Activated naive CD8-positive, alpha-beta T cell treated with anti-CD3 and anti-CD28 coated beads for 36 hours (primary cell): ENCODE data around the gene CTSH. TPM values are rescaled to one million over a fixed set of nuclear protein-coding genes. Genes with fewer than 3 reads are reported as not detected.
"Not testable (repeated sequence)": the region's sequence is repeated elsewhere in the genome, so short reads cannot be mapped to it uniquely, and the experiment has no call there.

Source experiments
- DNase-seq: peaks from one replicate; pipeline ENCODE4 v3.0.0; 2021
- H3K27ac Mint-ChIP-seq: one replicate; pipeline ENCODE4 v1.8.0; 2022; ENCODE audit warnings: mild to moderate bottlenecking, moderate library complexity, mixed read lengths
- H3K27me3 Mint-ChIP-seq: one replicate; pipeline ENCODE4 v1.8.0; 2022; ENCODE audit warnings: mild to moderate bottlenecking, mixed read lengths
- H3K36me3 Mint-ChIP-seq: one replicate; pipeline ENCODE4 v1.8.0; 2021; ENCODE audit warnings: mild to moderate bottlenecking, mixed read lengths
- H3K4me1 Mint-ChIP-seq: one replicate; pipeline ENCODE4 v1.8.0; 2021; ENCODE audit warnings: mixed read lengths
- H3K4me3 Mint-ChIP-seq: one replicate; pipeline ENCODE4 v1.8.0; 2022; ENCODE audit warnings: mild to moderate bottlenecking, moderate library complexity, mixed read lengths
- H3K9me3 Mint-ChIP-seq: one replicate; pipeline ENCODE4 v1.8.0; 2022; ENCODE audit warnings: mixed read lengths
- total RNA-seq, 2 experiments: library from RNA; stranded (reverse); gene quantifications; one replicate each; pipeline ENCODE4 v1.2.3, GENCODE V29; 2021

Gene CTSH
- total RNA-seq, 2 experiments from 2014 or later = 4.3 to 4.9 TPM

- Mint-ChIP-seq H3K27ac (no peak overlapping the region), H3K9me3 (no peaks in the 10 kb centered on the region), H3K27me3 (peaks cover 6% of the 10 kb centered on the region), H3K4me1 (peaks cover 19% of the 10 kb centered on the region), H3K4me3 (no peak overlapping the region), H3K36me3 (no peaks in the 10 kb centered on the region)
- DNase-seq = no peak
Measured at GRCh38 chr15:78934655-78935023, 10.2 kb downstream of the CTSH start.

- Mint-ChIP-seq H3K27ac (no peak overlapping the region), H3K4me1 (peaks cover 16% of the 10 kb centered on the region), H3K9me3 (no peaks in the 10 kb centered on the region)
Measured at GRCh38 chr15:78933823-78934654, 10.8 kb downstream of the CTSH start.

GRCh38 chr15:78933187-78933822, 11.5 kb downstream of the CTSH start:
- no peaks in the 10 kb centered on the region for H3K36me3 Mint-ChIP-seq
- peaks cover 9% of the 10 kb centered on the region for H3K4me1 Mint-ChIP-seq
- no peaks in the 10 kb centered on the region for H3K9me3 Mint-ChIP-seq
- no peak for DNase-seq
- H3K27me3 Mint-ChIP-seq = peaks cover 1% of the 10 kb centered on the region
- H3K27ac Mint-ChIP-seq = no peak overlapping the region
- H3K4me3 Mint-ChIP-seq = no peak overlapping the region

More at GRCh38 chr15:78933823-78934654, 10.8 kb downstream of the CTSH start:
- no peaks in the 10 kb centered on the region for H3K36me3 Mint-ChIP-seq
- H3K4me3 Mint-ChIP-seq = no peak overlapping the region
- DNase-seq = no peak
- peaks cover 6% of the 10 kb centered on the region for H3K27me3 Mint-ChIP-seq

- Mint-ChIP-seq H3K27ac (no peak overlapping the region), H3K27me3 (no peaks in the 10 kb centered on the region), H3K36me3 (no peaks in the 10 kb centered on the region), H3K4me3 (no peak overlapping the region), H3K9me3 (no peaks in the 10 kb centered on the region), H3K4me1 (peaks cover 6% of the 10 kb centered on the region)
- no peak for DNase-seq
Measured at GRCh38 chr15:78932258-78932808, 12.5 kb downstream of the CTSH start.

- no peak for DNase-seq
- Mint-ChIP-seq H3K4me3 (no peak overlapping the region), H3K4me1 (no peaks in the 10 kb centered on the region), H3K27me3 (no peaks in the 10 kb centered on the region), H3K9me3 (no peaks in the 10 kb centered on the region), H3K27ac (no peak overlapping the region), H3K36me3 (no peaks in the 10 kb centered on the region)
Measured at GRCh38 chr15:78931439-78932257, 13.2 kb downstream of the CTSH start.

GRCh38 chr15:78930577-78931388, 14.1 kb downstream of the CTSH start:
- H3K4me3 Mint-ChIP-seq = no peak overlapping the region
- H3K36me3 Mint-ChIP-seq = no peaks in the 10 kb centered on the region

GRCh38 chr15:78929536-78930264, 15.1 kb downstream of the CTSH start:
- DNase-seq = no peak
- H3K36me3 Mint-ChIP-seq = no peaks in the 10 kb centered on the region
- H3K4me3 Mint-ChIP-seq = no peak overlapping the region
- H3K9me3 Mint-ChIP-seq = no peaks in the 10 kb centered on the region
- H3K27ac Mint-ChIP-seq = no peak overlapping the region
- no peaks in the 10 kb centered on the region for H3K4me1 Mint-ChIP-seq
- H3K27me3 Mint-ChIP-seq = no peaks in the 10 kb centered on the region

More at GRCh38 chr15:78930577-78931388, 14.1 kb downstream of the CTSH start:
- Mint-ChIP-seq H3K27ac (no peak overlapping the region), H3K4me1 (no peaks in the 10 kb centered on the region), H3K27me3 (no peaks in the 10 kb centered on the region), H3K9me3 (no peaks in the 10 kb centered on the region)
- DNase-seq = no peak

GRCh38 chr15:78928616-78929093, 16.2 kb downstream of the CTSH start:
- Mint-ChIP-seq H3K27ac (no peak overlapping the region), H3K27me3 (no peaks in the 10 kb centered on the region), H3K4me3 (no peak overlapping the region), H3K9me3 (no peaks in the 10 kb centered on the region), H3K36me3 (no peaks in the 10 kb centered on the region), H3K4me1 (no peaks in the 10 kb centered on the region)
- DNase-seq = no peak

GRCh38 chr15:78928176-78928575, 16.7 kb downstream of the CTSH start:
- not testable (repeated sequence) for H3K36me3 Mint-ChIP-seq, H3K4me1 Mint-ChIP-seq, H3K27ac Mint-ChIP-seq, H3K27me3 Mint-ChIP-seq, H3K9me3 Mint-ChIP-seq, DNase-seq, H3K4me3 Mint-ChIP-seq

GRCh38 chr15:78927077-78927790, 17.6 kb downstream of the CTSH start:
- DNase-seq = no peak
- no peak overlapping the region for H3K4me3 Mint-ChIP-seq
- no peaks in the 10 kb centered on the region for H3K9me3 Mint-ChIP-seq
- H3K36me3 Mint-ChIP-seq = no peaks in the 10 kb centered on the region
- H3K27me3 Mint-ChIP-seq = no peaks in the 10 kb centered on the region
- H3K4me1 Mint-ChIP-seq = no peaks in the 10 kb centered on the region
- H3K27ac Mint-ChIP-seq = no peak overlapping the region

- H3K9me3 Mint-ChIP-seq = no peaks in the 10 kb centered on the region
- no peak overlapping the region for H3K27ac Mint-ChIP-seq
- peaks cover 3% of the 10 kb centered on the region for H3K36me3 Mint-ChIP-seq
- DNase-seq = no peak
- no peak overlapping the region for H3K4me3 Mint-ChIP-seq
- H3K4me1 Mint-ChIP-seq = no peaks in the 10 kb centered on the region
- no peaks in the 10 kb centered on the region for H3K27me3 Mint-ChIP-seq
Measured at GRCh38 chr15:78925956-78926743, 18.7 kb downstream of the CTSH start.

GRCh38 chr15:78925076-78925624, 19.7 kb downstream of the CTSH start:
- no peak for DNase-seq
- Mint-ChIP-seq H3K27ac (no peak overlapping the region), H3K36me3 (peaks cover 3% of the 10 kb centered on the region), H3K4me1 (no peaks in the 10 kb centered on the region), H3K27me3 (no peaks in the 10 kb centered on the region), H3K4me3 (no peak overlapping the region), H3K9me3 (no peaks in the 10 kb centered on the region)
